Inferior parietal cortex (tissue), 1 donor: ENCODE measurements around the gene KDM2B.

ENCODE experiments used
- DNase-seq: peaks from one replicate; pipeline ENCODE4 v3.0.0-alpha.2; 2016; ENCODE audit errors: extremely low spot score

Gene KDM2B

GRCh38 chr12:121530600-121531355, 50.0 kb downstream of the KDM2B start:
- DNase-seq = no peak

- DNase-seq = no peak
Observed at GRCh38 chr12:121529184-121529583, 51.6 kb downstream of the KDM2B start.

- no peak for DNase-seq
Observed at GRCh38 chr12:121525411-121525810, 55.4 kb downstream of the KDM2B start.

- no peak for DNase-seq
Observed at GRCh38 chr12:121524196-121524916, 56.5 kb downstream of the KDM2B start.

- no peak for DNase-seq
Observed at GRCh38 chr12:121523741-121524140, 57.1 kb downstream of the KDM2B start.

GRCh38 chr12:121522971-121523370, 57.9 kb downstream of the KDM2B start:
- no peak for DNase-seq

GRCh38 chr12:121520586-121521086, 60.2 kb downstream of the KDM2B start:
- DNase-seq = no peak

GRCh38 chr12:121520119-121520518, 60.7 kb downstream of the KDM2B start:
- no peak for DNase-seq

- DNase-seq = no peak
Observed at GRCh38 chr12:121519227-121519626, 61.6 kb downstream of the KDM2B start.

- no peak for DNase-seq
Observed at GRCh38 chr12:121518656-121519055, 62.2 kb downstream of the KDM2B start.

- no peak for DNase-seq
Observed at GRCh38 chr12:121516437-121517011, 64.3 kb downstream of the KDM2B start.

GRCh38 chr12:121515615-121516014, 65.2 kb downstream of the KDM2B start:
- no peak for DNase-seq

GRCh38 chr12:121514184-121514742, 66.6 kb downstream of the KDM2B start:
- no peak for DNase-seq

GRCh38 chr12:121513464-121514183, 67.2 kb downstream of the KDM2B start:
- no peak for DNase-seq

GRCh38 chr12:121512561-121512960, 68.3 kb downstream of the KDM2B start:
- no peak for DNase-seq

- no peak for DNase-seq
Observed at GRCh38 chr12:121511916-121512315, 68.9 kb downstream of the KDM2B start.

GRCh38 chr12:121509339-121509738, 71.5 kb downstream of the KDM2B start:
- DNase-seq = no peak

GRCh38 chr12:121508533-121508932, 72.3 kb downstream of the KDM2B start:
- DNase-seq = no peak

GRCh38 chr12:121507984-121508383, 72.8 kb downstream of the KDM2B start:
- no peak for DNase-seq

- no peak for DNase-seq
Observed at GRCh38 chr12:121507245-121507644, 73.6 kb downstream of the KDM2B start.

- DNase-seq = no peak
Observed at GRCh38 chr12:121505513-121505912, 75.3 kb downstream of the KDM2B start.

- no peak for DNase-seq
Observed at GRCh38 chr12:121504505-121504904, 76.3 kb downstream of the KDM2B start.
